ENCODE results near the gene EPHB1.

- TF ChIP-seq CTCF (IDR thresholded peaks at IDR 0.05) (no peak), EP300 (IDR thresholded peaks at IDR 0.05) (no peak), POLR2A (IDR thresholded peaks at IDR 0.05) (no peak)
Measured at GRCh38 chr3:135170732-135171131, 375.7 kb downstream of the EPHB1 start.
